Amniotic epithelial cell (primary cell): ENCODE data around the gene THSD4.

Experiments used
- DNase-seq: peaks from one replicate; pipeline ENCODE4 v3.0.0-alpha.2; 2010; ENCODE audit warnings: low read depth

Gene THSD4

DNA sequence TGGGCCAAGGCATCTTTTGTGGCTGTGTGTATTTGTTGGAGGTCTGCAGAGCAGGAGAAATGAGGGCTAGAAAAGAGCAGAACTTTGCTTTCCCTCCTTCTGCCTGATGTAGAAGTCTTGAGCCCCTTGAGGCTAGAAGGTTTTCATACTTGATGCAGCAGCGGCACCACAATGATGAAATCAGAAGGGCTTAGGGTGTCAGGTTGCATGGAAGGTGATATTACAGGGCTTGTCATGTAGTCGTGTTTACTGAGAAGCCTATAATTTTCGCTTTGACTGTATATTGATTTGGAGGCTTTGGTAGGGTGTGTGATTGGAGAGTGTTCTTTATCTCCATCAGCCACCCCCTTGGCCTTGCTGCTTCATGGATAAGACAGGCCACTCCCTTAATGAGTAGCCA is 339.8 kb downstream of the THSD4 start:
- DNase-seq: no peak

DNA sequence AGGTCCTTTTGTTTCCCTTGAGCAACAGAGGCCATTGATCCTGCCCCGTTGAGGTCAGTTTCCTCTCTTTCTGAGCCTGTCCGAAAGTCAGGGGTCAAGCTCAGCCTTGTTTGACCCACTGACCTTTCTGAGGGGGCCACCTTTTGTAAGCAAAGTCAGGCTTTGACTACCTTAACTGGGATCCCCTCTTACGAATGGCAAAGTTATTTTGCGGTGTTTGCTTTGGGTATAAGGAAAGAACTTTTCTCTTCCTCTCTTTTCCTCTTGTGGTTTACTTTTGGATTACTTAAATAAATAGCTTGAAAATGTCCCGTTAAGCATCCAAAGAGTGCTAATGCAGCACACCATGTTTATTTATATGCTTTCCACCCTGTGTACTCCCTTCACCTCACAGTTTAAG is 340.6 kb downstream of the THSD4 start:
- no peak for DNase-seq

DNA sequence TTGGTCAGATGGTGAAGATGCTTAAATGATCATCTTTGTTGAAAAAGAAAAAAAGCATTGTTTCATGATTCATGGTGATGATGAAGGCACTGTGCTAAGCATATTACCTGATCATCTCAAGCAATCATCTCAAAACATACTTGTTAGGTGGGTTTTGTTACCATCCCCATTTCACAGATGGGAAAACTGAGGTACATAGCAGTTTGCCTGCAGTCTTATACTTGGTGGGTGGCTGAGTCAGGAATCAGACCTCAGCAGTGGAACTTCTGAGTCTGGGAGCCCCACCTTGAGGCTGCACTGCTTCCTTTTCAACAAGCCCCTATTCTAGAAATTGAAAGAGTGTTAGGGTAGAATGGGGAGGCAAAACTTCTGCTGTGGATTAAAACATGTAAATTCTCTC is 341.1 kb downstream of the THSD4 start:
- DNase-seq: no peak

DNA sequence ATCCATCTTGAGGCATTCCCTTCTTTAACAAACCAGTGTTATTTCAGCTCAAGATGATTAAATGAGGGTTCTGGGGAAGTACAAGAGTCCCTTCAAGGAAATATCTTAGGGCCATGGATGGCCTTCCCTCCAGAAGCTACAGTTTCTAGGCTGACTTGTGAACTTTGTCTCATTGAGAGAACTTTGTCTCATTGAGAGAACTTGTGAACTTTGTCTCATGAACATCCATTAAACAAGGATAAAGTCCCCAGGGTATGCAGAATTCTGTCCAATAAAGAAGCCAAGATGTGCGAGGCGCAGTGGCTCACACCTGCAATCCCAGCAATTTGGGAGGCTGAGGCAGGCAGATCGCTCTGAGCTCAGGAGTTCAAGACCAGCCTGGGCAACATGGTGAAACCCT is 341.5 kb downstream of the THSD4 start:
- no peak for DNase-seq

DNA sequence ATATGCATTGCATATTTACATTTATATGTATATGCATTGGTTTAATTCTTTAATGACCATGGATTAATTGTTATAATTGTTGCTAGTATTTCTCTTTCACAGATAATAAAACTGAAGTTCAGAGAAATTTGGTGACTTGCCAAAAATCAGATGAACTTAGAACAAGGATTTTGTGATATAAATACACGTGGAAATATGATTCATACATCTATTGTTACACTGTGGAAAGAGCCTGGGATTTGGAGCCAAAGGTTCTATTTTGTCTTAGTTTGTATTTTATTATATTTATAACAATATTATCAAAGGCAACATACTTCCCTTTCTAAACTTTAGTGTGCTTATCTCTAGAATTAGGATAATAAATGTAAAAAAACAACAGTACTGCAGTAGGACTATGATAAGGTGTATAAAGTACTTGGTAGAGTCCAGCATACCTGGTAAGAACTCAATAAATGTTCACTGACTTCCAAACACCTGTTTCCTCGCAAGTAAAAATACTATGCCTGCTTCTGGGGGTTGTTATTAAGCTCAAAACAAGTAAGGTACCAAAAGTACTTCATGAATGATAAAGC is 342.9 kb downstream of the THSD4 start:
- no peak for DNase-seq

DNA sequence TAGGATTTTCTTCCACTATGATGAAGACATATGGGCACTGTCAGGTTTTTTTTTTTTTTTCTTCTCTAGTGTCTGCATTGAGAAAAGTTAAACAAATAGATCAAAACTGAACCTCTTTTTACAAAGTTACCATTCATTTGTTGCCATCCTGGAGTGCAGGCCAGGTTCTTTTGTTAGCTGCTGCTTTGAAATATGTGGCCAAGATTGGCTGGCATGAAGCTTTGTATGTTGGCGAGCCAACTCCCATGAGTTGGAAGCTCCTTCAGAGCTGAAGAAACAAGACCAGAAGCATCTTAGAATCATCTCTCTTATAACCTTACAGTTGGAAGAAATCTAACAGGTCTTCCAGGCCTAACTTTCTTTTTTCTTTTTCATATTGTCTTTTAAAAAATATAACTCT is 346.5 kb downstream of the THSD4 start:
- no peak for DNase-seq

DNA sequence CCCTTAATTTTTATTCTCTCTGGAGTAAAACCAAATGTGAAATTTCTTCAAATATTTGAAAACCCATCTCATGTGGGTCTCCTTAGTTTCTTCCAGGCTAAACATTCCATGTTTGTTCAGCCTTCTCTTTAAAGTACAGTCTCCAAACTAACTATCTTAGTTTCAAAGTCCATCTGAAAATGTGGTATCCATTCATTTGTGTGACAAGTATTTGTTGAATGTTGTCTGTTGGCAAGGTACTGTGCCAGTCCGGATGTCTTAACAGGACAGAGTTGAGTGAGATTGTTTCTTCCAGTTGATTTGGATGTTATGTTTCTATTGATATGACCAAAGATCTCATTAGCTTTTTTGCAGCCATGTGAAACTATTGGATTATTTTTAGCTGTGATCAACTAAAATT is 347.4 kb downstream of the THSD4 start:
- DNase-seq: no peak

DNA sequence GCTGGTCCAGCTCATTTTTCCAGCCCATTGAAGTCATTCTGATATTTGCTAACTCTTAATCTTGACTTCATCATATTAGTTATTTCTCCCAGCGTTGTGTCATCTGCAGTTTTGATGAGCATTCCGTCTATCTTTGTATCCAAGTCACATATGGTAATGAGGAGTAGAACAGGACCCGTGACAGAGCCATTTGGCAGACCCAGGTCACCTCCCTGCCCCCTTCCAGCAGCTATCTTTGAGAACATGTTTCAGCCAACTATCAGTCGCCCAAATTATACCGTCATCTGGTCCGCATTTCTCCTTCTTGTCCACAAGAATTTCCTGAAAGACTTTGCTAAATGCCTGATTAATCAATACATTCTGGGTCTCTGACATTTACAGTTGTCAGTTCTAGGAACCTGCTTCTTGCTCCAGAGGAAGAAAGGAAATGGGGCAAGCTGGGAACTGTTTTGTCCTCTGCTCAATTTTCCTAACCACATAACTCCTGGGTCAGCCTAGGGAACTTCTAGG is 347.9 kb downstream of the THSD4 start:
- DNase-seq: no peak

DNA sequence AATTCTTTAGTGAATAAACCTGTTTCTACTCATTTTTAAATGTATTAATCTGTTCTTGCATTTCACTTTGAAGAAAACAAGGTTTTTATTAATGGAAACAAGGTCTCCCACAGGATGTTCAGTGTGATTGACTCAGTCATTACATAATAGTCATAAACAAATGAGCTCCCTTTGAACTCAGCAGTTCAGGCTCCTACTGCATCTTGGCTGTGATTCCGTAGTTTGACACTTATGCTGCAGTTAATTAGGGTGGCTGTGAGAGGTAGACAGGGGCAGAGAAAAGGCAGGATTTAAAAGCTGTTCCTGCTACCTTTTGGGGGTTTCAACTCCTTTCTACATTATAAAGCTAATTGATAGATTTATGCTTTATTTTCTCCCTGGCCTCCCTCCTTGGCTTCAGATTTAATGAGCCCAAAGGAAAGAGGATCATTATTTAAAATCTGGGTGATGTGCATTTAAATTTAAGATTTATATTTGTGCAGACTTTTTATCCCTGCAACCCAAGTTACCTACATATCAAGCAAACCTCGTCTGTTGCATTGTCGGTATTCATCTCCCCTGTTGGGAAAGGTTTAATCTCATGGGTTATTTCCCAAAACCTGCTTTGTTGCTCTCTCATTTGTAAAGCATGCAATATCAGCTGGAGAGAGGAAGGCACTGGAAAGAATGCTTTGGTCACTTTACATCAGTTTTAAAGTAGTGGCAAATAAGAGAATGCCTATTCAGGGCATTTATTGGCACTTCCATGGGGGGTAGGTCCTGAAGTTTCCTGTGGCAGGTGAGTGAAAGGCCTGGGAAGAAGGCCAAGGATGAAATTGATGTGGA is 350.1 kb downstream of the THSD4 start:
- peak; percentile 7 for DNase-seq

DNA sequence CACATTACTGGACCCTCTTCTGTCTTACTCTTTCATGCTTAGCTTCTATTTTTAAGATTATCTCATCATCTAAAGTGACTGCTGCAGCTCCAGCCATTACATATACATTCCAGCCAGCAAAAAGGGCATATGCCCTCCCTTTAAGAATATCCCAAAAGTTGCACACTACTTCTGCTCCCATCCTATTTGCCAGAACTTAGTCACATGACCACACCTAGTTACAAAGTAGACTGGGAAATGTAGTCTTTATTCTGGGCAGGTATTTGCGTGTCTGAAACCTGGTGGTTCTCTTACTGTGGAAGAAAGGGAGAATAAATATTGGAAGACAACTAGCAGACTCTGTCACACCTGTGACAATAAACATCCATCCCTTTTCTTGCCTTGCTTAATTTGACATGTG is 353.4 kb downstream of the THSD4 start:
- no peak for DNase-seq

DNA sequence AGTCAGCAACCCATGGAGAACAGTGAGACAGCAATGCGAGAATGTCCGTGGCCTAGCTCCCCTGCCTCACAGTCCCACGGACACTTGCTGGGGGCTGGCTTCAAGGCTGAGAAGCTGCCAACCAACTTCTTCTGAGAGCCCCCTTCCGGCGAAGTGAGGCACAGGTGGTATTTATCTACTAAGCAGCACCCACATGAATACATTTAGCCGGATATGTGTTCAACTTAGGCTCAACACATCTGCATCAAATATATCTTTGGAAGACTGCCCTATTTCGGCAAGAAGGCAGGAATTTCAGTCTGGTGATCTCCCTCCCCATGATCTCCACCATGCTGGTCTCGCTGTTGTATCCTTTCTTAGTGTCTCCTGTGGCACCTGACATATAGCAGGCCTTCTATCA is 354.1 kb downstream of the THSD4 start:
- no peak for DNase-seq

DNA sequence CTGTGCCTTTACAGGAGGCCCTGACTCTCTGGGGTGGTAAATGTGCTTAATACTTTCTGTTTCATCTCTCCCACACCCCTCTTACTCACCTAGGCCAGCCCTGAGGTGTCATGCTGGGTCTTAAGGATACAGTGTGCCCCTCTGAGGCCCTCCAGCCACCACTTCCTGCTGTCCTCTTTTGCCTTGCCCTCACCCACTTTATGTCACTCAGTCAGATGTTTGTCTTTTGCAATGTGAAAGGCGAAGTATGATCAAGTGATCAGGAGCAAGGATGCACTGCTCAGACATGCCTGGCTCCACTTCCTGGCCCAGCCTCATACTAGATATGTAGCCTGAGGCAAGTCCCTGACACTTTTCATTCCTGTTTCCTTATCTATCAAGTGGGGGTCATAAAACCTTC is 356.1 kb downstream of the THSD4 start:
- DNase-seq: no peak

DNA sequence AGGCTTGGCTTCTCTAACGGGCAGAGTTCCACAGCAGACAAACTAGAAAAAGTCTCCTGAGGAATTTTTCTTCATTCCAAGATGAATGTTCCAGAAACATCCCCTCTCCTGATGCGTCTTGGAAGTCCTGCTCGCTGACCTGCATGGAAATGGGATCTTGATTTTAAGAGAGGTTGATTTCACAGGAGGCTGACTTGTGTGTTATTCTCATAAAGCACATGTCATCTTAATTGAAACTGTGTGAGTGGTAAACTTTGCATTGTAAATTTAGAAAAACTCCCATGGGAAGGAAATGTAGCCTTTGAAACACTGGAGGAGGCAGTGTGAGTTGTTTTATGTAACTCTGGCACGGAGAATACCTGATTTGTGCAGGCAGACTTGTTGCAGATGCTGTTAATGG is 357.3 kb downstream of the THSD4 start:
- DNase-seq: no peak

DNA sequence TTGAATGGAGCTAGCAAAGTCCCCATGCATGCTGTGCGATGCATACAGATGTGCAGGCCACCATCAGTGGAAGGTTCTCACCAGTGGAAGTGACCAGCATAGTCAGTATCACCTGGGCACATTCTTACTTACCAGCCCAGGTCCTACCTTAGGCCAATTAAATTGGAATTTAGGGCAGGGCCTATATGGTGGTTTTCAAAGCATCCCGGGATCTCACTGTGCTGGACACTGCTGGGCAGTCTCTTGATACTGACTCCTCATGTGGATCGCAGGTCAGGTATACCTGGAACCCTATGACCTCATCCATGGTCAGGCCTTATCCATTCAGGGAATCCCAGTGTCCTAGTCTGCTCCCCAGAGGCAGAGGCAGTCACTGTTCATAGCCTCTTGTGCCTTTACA is 358.5 kb downstream of the THSD4 start:
- DNase-seq: no peak

DNA sequence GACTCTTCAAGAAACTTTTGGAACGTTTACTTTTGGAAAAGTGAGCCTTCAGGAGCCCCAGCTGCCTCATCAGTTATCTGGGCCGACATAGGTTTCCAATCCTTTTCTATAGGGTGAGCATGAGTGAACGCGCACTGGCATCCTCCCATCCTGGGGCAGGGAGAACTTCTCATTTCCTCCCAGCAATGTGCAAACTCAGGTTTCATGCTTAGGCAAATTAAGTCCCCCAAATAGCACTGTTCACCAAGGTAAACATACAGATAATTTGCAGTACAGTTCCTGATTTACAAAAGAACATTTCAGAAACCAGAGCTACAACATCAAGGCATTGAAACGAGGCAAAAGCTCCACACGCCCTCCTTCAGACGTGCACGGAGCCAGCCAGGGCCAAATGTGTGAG is 361.6 kb downstream of the THSD4 start:
- DNase-seq: no peak

DNA sequence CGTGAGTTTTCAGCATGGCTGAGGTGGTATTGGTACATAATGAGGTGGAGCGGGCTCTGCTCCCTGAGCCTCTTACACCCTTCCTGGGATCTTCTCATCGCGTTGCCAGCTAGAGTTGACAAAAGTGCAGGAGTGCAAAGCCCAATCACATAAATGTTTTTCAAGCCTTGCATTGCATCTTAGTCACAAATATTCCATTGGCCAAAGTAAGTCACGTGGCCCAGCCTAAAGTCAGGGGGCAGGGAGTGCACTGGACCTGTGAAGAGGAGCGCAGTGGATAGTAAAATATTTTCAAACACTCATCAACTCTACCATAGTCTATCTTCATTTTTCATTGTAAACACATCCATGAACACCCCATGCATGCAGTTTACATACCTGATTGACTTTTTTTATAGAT is 365.3 kb downstream of the THSD4 start:
- no peak for DNase-seq

DNA sequence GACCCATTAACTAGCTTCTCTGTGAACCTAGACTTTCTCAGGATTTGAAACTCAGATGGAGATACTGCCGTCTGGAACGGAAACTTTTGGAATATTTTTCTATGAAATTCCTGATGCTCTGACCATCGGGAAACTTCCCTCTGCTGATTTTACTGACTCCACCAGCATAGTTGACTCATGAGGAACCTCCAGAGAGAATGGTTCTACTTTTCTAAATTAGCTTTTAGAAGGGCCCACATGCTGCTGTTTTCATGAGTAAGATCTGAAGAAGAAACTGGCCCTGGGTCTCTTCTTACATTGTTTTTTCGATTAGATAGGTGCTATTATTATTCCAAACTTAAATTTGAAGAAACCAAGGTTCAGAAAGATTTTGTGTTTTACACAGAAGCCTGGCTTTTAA is 368.8 kb downstream of the THSD4 start:
- DNase-seq: no peak

DNA sequence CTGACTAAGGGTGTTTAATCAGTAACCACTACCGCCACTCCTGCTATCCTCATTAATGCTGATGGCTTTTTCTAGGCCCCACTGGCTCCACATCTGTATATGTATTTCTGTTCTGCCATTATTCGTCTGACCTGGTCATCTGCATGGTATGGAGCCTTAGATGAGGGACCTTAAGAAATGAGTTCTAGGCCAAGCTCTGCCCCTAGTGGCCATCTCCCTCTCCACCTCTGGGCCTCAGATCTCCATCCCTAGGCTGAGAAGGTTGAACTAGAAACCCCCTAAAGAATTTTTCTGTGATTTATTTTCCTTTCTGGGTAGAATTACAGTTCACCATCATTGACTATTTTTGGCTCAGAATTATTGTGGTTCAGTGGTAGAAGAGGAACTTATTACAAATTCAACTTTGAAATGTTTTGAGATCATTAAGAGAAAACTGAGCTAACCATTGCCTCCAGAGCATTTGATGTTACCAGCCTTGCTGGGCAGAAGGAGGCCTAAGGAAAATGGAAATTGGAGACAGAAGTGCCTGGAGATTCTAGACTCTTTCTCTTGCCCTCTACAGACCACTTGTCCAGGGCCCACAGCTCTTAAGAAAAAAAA is 369.9 kb downstream of the THSD4 start:
- peak; percentile 3 for DNase-seq

DNA sequence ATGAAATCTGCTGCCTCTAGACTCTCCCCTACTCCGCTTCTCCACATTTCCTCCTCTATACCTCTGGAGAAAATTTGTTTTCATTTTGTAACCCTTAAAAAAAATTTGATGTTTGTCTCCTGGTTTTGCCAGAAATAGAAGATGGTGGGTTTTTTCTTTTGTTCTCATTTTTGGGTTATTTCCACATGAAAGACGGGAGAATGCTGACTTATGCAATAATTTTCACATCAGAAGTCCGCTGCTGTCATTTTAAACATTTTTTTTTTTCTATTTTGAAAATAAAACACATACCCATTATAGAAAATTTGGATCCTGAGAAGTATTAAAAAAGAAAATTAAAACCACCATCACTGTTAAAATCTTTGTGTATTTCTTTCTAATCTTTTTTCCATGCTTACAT is 374.3 kb downstream of the THSD4 start:
- DNase-seq: no peak

DNA sequence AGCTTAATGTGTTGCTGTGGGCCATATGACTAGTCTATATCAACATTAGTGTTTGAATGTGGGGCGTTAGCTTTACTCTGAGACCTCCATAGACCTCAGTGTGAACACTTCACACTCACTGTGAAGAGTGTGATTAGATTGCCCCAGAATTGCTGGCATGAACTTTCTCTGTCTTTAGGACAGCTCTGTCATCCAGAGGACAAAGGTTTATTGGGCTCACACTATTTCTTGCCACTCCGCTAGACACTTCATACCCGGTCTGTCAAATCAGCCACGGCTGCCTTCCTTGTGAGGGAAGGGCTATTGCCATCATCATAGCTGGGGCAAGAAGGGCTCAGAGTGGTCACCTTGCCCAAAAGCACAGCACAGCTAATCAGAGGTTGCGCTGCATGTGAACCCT is 378.3 kb downstream of the THSD4 start:
- DNase-seq: no peak

DNA sequence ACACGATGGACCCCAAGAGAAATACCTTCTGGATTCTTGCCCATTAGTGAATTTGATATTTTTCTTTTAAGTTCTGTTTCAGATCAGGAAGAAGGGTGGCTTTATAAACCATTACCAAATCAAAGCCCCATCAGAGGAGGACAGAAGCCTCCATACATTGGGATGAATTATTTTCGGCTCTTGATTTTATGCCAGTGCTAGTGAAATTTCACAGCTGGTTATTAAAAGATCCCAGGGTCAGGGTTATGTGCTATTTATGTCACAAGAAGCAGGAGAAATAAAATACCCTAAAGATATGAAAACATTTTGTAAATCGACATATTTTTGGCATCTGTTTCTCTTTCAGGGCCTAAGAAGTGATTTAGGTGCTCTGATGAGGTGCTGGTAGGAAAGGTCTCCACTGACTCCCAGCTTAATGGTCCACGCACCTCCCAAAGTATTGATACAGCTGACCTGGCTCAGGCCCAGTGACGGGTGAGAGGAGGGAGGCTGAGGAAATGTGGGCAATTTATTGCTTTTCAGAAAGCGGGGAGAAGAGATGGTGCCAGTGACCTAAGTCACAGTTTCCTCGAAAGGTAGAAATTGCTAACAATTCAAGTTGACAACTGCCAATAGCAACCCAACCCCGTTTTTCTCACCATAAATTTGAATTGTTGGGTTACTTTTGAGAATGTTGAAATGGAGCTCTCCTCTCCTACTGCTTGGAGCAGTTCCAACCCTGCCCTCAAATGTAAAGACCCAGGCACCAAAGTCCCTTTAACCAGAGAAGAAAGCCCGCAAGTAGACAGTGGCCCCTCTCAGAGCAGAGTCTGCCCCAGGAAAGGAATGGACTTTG is 379.5 kb downstream of the THSD4 start:
- DNase-seq: no peak

DNA sequence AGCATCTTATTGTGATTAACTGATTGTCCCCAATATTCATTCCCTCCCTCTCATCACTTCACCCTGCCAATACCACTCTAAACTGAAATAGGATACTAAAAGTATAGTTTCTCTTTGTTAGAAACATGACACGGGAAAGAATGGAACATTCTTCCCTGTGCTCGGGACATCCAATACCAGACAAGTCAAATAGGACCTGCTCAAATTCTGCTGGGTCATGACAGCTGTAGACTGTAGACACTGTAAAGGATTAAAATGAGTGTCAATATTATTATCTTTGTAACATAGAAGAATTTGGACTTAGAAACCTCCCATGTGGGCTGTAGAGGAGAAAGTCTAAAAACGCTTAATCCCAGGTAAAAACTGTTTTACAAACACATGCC is 380.1 kb downstream of the THSD4 start:
- DNase-seq: no peak
